Measurements from ENCODE around the gene SLC39A6.
"Not testable (repeated sequence)": the region's sequence is repeated elsewhere in the genome, so short reads cannot be mapped to it uniquely, and the experiment has no call there.

The SLC39A6 gene

DNA sequence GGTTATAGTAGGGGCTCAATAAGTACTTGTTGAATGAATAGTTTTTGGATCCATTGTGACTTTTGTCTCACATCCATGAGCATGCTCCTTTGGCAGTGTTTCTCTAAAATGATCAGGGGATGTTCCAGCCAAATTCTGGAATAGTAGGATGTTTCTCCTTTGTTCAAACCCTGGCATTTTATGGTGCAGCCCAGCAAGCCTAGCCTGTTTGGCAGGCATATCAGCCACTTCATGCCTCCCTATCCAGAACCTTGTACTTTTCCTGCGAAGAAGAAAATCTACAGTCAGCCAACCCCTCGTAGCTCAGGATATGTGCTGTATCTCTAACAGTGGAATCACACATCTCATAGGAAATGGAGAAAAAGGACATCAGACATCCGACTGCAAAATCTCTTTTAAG, 34.7 kb downstream of the SLC39A6 start:
- no peak for DNase-seq

- DNase-seq, result not testable (repeated sequence)
Observed at GRCh38 chr18:36092116-36092515, 37.0 kb downstream of the SLC39A6 start.

DNA sequence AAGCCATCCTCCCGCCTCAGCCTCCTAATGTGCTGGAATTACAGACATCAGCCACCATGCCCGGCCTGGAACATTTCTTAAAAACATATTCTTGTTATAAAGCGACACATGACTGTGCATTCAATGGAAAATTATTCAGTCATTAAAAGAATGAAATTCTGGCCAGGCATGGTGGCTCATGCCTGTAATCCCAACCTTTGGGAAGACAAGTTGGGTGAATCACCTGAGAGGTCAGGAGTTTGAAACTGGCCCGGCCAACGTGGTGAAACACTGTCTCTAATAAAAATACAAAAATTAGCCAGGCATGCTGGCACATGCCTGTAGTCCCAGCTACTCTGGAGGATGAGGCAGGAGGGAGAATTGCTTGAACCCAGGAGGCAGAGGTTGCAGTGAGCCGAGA, 40.1 kb downstream of the SLC39A6 start:
- no peak for DNase-seq

- no peak for DNase-seq
Observed at GRCh38 chr18:36088256-36088655, 40.9 kb downstream of the SLC39A6 start.

- DNase-seq, result no peak
Observed at GRCh38 chr18:36086186-36086585, 43.0 kb downstream of the SLC39A6 start.

DNA sequence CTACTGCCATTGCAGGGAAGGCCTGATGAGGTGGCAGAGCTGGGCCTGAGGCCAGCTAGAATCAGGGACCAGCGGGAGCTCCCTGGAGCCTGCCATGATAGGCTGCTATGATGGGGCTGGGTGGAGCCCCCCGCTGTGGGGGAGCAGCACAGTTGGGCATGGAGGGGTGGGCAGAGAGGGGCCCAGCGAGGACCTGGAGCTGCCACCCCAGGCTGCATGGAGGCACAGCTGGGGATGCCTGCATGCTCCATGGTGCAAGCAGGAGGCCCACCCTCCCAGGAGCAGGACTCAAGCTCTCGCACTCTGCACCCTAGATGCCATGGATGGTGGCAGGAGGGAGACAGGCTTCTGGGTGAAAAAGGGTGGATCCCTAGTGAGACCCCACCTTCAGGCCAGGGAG, 43.9 kb downstream of the SLC39A6 start:
- DNase-seq, result no peak

GRCh38 chr18:36083729-36084128, 45.4 kb downstream of the SLC39A6 start:
- no peak for DNase-seq

DNA sequence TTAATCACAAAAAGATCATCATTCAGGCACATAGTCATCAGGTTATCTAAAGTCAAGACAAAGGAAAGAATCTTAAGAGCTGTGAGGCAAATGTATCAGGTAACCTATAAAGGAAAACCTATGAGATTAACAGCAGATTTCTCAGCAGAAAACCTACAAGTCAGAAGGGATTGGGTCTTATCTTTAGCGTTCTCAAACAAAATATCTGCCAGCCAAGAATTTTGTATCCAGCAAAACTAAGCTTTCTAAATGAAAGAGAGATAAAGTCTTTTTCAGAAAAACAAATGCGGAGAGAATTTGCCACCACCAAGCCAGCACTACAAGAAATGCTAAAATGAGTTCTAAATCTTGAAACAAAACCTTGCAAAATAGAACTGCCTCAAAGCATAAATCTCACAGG, 48.0 kb downstream of the SLC39A6 start:
- DNase-seq, result not testable (repeated sequence)

GRCh38 chr18:36078751-36079529, 50.2 kb downstream of the SLC39A6 start:
- DNase-seq, result no peak

DNA sequence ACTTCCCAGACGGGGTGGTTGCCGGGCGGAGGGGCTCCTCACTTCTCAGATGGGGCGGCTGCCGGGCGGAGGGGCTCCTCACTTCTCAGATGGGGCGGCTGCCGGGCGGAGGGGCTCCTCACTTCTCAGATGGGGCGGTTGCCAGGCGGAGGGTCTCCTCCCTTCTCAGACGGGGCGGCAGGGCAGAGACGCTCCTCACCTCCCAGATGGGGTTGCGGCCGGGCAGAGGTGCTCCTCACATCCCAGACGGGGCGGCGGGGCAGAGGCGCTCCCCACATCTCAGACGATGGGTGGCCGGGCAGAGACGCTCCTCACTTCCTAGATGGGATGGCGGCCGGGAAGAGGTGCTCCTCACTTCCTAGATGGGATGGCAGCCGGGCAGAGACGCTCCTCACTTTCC, 51.4 kb downstream of the SLC39A6 start:
- DNase-seq, result not testable (repeated sequence)

GRCh38 chr18:36075862-36076587, 53.1 kb downstream of the SLC39A6 start:
- peak in 1 of 2 experiments; percentile 4 for DNase-seq

DNA sequence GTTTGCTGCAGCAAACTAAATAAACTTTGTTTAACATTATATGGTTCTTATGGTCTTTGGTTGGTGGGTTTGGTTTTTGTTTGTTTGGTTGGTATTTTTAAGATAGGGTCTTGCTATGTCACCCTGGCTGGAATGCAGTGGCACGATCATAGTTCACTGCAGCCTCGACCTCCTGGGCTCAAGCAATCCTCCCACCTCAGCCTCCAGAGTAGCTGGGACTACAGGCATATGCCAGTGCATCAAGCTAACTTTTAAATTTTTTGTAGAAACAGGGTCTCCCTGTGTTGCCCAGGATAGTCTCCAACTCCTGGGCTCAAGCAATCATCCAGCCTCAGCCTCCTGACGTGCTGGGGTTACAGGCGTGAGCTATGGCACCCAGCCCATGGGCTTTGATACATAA, 54.7 kb downstream of the SLC39A6 start:
- DNase-seq, result no peak

DNA sequence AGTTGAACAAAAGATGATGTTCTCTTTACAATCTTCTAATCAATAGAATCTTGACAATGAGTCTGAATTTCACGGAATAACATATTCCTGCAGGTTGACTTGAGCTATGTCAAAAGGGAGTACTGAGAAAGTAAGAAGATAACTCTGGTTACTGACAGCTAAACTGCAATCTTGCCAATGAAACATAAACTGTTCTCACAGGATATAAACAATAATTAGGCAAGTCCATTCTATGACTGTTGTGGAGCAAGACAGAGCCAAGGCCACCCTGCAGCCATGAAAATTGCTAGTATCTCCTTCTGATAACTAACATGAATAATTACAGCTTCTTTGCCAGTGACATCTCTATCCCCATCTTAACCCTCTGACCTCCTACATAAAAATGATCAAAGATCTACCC, 55.5 kb downstream of the SLC39A6 start:
- DNase-seq, result no peak

GRCh38 chr18:36072406-36072805, 56.7 kb downstream of the SLC39A6 start:
- DNase-seq, result not testable (repeated sequence)

DNA sequence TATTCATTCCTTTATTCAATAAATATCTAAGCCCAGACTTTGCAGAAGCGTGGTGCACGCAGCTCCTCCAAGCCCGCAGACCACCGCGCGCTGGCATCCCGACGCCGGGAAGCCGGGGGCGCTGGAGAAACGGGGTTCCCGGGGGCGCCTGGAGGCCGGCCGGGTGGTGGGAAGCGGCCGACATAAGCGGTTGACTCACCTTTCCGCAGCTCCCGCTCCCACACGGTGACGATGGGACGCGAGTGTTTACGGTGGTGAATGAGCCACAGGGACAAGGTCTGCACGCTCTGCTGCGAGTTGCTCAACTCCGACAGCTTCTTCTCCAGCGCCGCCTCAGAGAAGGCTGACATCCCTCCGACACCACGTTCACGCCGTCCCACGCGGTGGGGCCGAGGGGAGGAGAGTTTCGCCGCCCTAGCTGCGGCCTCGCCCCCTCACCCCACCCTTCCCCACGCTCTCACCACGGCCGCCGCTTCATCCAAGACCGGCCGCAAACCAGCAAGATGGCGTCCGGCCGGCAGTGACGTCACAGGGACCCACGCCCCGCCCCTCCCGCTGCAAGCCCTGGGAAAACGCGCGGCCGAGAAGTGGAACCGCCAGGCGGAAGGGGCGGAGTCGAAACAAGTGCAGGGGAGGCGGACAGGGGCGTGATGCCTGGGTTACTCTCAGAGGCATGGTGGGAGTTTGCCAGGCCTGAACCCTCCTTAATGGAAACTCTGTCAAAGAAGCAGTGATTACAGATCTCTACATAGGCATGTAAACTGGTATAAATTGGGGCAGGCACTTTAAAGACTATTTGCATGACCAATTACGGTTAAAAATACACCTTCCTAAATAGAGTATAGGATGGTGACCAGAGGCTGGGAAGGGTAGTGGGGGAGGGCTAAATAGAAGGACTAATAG, 61.8 kb downstream of the SLC39A6 start, which contains the start of gene RPRD1A:
Gene RPRD1A (minus strand): TSS at position 505 of the 903 bp plus-strand sequence. CDS start 155 bp downstream, at position 350.
- DNase-seq, result peak; percentile 90 to 96

DNA sequence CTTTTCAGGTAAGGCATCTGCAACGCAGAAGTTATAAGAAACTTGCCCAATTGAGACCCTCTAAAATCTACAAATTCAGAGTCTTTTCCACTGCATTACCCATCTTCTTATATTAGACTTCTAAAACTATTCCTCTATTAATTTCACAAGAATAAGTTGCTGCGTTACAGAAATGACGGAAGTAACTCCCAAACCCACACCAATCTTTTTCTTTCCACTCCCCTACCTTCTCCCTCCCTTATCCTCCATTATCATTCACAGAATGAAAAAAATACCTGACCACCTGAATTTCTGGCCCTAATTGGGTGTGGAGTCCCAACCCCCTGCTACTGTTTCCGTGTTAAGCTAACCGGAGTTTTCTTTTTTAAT, 62.5 kb downstream of the SLC39A6 start:
- DNase-seq, result no peak

DNA sequence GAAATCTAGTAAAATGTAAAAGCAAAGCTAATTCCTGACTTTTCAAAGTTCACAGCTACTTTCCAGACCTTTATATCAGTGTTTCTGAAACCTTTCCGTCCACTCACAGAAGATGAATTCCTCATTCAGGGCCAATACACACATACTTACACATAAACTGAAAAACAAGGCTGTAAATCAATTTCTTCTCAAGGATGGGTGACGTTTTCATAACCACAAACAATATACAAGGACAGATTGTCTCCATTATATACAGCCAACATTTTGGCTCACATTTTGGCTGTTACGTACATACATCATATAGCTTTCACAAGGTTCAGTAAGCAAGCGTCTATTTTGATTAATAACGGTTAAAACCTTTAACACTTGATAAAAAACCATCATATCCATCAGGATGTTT, 63.1 kb downstream of the SLC39A6 start:
- no peak for DNase-seq

DNA sequence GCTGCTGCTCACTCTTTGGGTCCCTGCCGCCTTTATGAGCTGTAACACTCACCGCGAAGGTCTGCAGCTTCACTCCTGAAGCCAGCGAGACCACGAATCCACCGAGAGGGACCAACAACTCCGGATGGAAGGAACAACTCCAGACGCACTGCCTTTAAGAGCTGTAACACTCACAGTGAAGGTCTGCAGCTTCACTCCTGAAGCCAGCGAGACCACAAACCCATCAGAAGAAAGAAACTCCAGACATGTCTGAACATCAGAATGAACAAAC, 64.4 kb downstream of the SLC39A6 start:
- not testable (repeated sequence) for DNase-seq

GRCh38 chr18:36064027-36064808, 64.9 kb downstream of the SLC39A6 start:
- no peak for DNase-seq

DNA sequence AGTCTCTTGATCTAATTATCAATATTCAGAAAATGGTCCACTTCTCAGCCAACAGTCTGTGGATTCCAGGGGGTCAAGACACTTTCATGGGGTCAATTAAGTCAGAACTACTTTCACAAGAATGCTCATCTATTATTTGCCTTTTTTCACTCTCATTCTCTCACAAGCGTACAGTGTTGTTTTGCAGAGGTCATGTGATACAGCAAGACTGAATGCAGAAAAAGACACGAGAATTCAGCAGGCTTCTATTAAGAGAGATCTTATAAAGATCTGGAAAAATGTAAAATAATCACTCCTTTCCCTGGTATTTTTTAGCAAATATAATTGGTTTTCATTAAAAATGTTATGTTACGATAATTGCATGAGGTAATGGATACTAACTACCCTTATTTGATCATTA, 70.5 kb downstream of the SLC39A6 start:
- DNase-seq, result no peak
